Measurements from ENCODE around the gene PHAX.

The PHAX gene

GRCh38 chr5:126628102-126628501, 27.4 kb downstream of the PHAX start:
- no peak for DNase-seq (ENCODE audit: extremely low read depth, insufficient read length)
- TF ChIP-seq, protein P1, sequence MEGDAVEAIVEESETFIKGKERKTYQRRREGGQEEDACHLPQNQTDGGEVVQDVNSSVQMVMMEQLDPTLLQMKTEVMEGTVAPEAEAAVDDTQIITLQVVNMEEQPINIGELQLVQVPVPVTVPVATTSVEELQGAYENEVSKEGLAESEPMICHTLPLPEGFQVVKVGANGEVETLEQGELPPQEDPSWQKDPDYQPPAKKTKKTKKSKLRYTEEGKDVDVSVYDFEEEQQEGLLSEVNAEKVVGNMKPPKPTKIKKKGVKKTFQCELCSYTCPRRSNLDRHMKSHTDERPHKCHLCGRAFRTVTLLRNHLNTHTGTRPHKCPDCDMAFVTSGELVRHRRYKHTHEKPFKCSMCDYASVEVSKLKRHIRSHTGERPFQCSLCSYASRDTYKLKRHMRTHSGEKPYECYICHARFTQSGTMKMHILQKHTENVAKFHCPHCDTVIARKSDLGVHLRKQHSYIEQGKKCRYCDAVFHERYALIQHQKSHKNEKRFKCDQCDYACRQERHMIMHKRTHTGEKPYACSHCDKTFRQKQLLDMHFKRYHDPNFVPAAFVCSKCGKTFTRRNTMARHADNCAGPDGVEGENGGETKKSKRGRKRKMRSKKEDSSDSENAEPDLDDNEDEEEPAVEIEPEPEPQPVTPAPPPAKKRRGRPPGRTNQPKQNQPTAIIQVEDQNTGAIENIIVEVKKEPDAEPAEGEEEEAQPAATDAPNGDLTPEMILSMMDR (IDR thresholded peaks at IDR 0.05; ENCODE audit: insufficient read depth, low read length, poor library complexity, severe bottlenecking) = no peak
- Histone ChIP-seq H3K36me3 (ENCODE audit: control insufficient read depth, insufficient read depth, low read length) (peaks cover 2% of the 10 kb centered on the region), H3K4me3 (replicated peaks; ENCODE audit: low read depth, low read length) (no peak overlapping the region), H3K27me3 (replicated peaks; ENCODE audit: control insufficient read depth, insufficient read depth, low read length) (no peaks in the 10 kb centered on the region)

GRCh38 chr5:126631920-126632319, 31.2 kb downstream of the PHAX start:
- no peaks in the 10 kb centered on the region for H3K36me3 ChIP-seq (ENCODE audit: control insufficient read depth, insufficient read depth, low read length)
- TF ChIP-seq, protein P1 (IDR thresholded peaks at IDR 0.05; ENCODE audit: insufficient read depth, low read length, poor library complexity, severe bottlenecking) = no peak
- DNase-seq (ENCODE audit: extremely low read depth, insufficient read length) = no peak
- no peak overlapping the region for H3K4me3 ChIP-seq (replicated peaks; ENCODE audit: low read depth, low read length)
- no peaks in the 10 kb centered on the region for H3K27me3 ChIP-seq (replicated peaks; ENCODE audit: control insufficient read depth, insufficient read depth, low read length)

GRCh38 chr5:126633552-126633951, 32.8 kb downstream of the PHAX start:
- DNase-seq (ENCODE audit: extremely low read depth, insufficient read length) = no peak
- TF ChIP-seq, protein P1 (IDR thresholded peaks at IDR 0.05; ENCODE audit: insufficient read depth, low read length, poor library complexity, severe bottlenecking) = no peak
- no peaks in the 10 kb centered on the region for H3K36me3 ChIP-seq (ENCODE audit: control insufficient read depth, insufficient read depth, low read length)
- H3K4me3 ChIP-seq (replicated peaks; ENCODE audit: low read depth, low read length) = no peak overlapping the region
- no peaks in the 10 kb centered on the region for H3K27me3 ChIP-seq (replicated peaks; ENCODE audit: control insufficient read depth, insufficient read depth, low read length)

- DNase-seq (ENCODE audit: extremely low read depth, insufficient read length) = no peak
- TF ChIP-seq, protein P1 (IDR thresholded peaks at IDR 0.05; ENCODE audit: insufficient read depth, low read length, poor library complexity, severe bottlenecking) = no peak
- Histone ChIP-seq H3K27me3 (replicated peaks; ENCODE audit: control insufficient read depth, insufficient read depth, low read length) (no peaks in the 10 kb centered on the region), H3K4me3 (replicated peaks; ENCODE audit: low read depth, low read length) (no peak overlapping the region), H3K36me3 (ENCODE audit: control insufficient read depth, insufficient read depth, low read length) (no peaks in the 10 kb centered on the region)
Observed at GRCh38 chr5:126635585-126635984, 34.8 kb downstream of the PHAX start.

- TF ChIP-seq, protein P1 (IDR thresholded peaks at IDR 0.05; ENCODE audit: insufficient read depth, low read length, poor library complexity, severe bottlenecking) = no peak
- Histone ChIP-seq H3K27me3 (replicated peaks; ENCODE audit: control insufficient read depth, insufficient read depth, low read length) (no peaks in the 10 kb centered on the region), H3K36me3 (ENCODE audit: control insufficient read depth, insufficient read depth, low read length) (no peaks in the 10 kb centered on the region), H3K4me3 (replicated peaks; ENCODE audit: low read depth, low read length) (no peak overlapping the region)
- DNase-seq (ENCODE audit: extremely low read depth, insufficient read length) = no peak
Observed at GRCh38 chr5:126636956-126637355, 36.2 kb downstream of the PHAX start.

GRCh38 chr5:126640866-126641265, 40.1 kb downstream of the PHAX start:
- TF ChIP-seq, protein P1 (IDR thresholded peaks at IDR 0.05; ENCODE audit: insufficient read depth, low read length, poor library complexity, severe bottlenecking) = no peak
- no peak overlapping the region for H3K4me3 ChIP-seq (replicated peaks; ENCODE audit: low read depth, low read length)

More at GRCh38 chr5:126640866-126641265, 40.1 kb downstream of the PHAX start:
- DNase-seq (ENCODE audit: extremely low read depth, insufficient read length) = no peak
- no peaks in the 10 kb centered on the region for H3K36me3 ChIP-seq (ENCODE audit: control insufficient read depth, insufficient read depth, low read length)
- H3K27me3 ChIP-seq (replicated peaks; ENCODE audit: control insufficient read depth, insufficient read depth, low read length) = no peaks in the 10 kb centered on the region
